Mesodermal cell (in vitro differentiated cells): Measurements from ENCODE around the gene SYNGAP1.
"Not testable (repeated sequence)": the region's sequence is repeated elsewhere in the genome, so short reads cannot be mapped to it uniquely, and the experiment has no call there.

Experiments used
- H3K27ac ChIP-seq: 2 replicates; pipeline ENCODE4 v1.7.0; 2013; ENCODE audit warnings: mild to moderate bottlenecking, low read depth, low read length, moderate library complexity; ENCODE audit not compliant: severe bottlenecking
- H3K36me3 ChIP-seq: 2 replicates; pipeline ENCODE4 v1.7.1; 2013; ENCODE audit warnings: mild to moderate bottlenecking, low read length, moderate library complexity; ENCODE audit not compliant: control insufficient read depth, insufficient read depth
- H3K4me1 ChIP-seq: one replicate; pipeline ENCODE4 v1.7.1; 2013; ENCODE audit warnings: mild to moderate bottlenecking, low read length; ENCODE audit not compliant: insufficient read depth, control insufficient read depth, poor library complexity, severe bottlenecking
- H3K4me3 ChIP-seq: 2 replicates; pipeline ENCODE4 v1.7.0; 2013; ENCODE audit warnings: low read length, control low read depth, mild to moderate bottlenecking; ENCODE audit not compliant: insufficient read depth, poor library complexity, severe bottlenecking; ENCODE audit errors: extremely low read depth
- H3K9me3 ChIP-seq: 2 replicates; pipeline ENCODE4 v1.7.1; 2013; ENCODE audit warnings: mild to moderate bottlenecking, low read length, moderate library complexity; ENCODE audit not compliant: control insufficient read depth
- WGBS, 2 experiments: methylation state at CpG; one replicate each; pipeline ENCODE4 v1.1.5; 2013; ENCODE audit warnings: missing lambda C conversion rate in 2 of 2; ENCODE audit not compliant: insufficient coverage in 2 of 2; 5-methylcytosine and 5-hydroxymethylcytosine counted together

The SYNGAP1 gene

GRCh38 chr6:33384581-33385020 is 35.3 kb upstream of the SYNGAP1 start:
- no peaks in the 10 kb centered on the region for H3K36me3 ChIP-seq
- WGBS, 2 experiments = 28 to 38% methylated on average over 2 to 3 of the region's 4 CpGs
- H3K4me3 ChIP-seq = no peak overlapping the region
- no peaks in the 10 kb centered on the region for H3K4me1 ChIP-seq
- no peak overlapping the region for H3K27ac ChIP-seq
- no peaks in the 10 kb centered on the region for H3K9me3 ChIP-seq

DNA sequence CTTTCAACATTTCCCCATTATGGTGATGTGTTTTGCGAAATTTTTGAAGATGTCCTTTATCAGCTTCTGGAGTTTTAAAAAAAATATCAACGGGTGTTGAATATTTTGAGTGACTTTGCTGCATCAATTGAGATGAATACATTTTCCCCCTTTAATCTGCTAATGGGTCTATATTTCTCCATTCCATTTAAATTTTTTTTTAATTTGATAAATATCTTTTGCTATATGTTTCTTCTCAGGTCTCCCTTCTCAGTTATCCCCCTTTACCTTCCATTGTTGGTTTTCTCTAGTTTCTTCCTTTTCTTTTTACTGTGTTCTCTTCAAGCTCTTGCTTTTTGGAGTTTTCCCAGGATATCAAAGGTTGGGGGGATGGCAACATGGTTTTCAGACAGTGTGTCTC is 29.7 kb upstream of the SYNGAP1 start:
- Histone ChIP-seq H3K4me3 (no peak overlapping the region), H3K4me1 (peaks cover 15% of the 10 kb centered on the region), H3K27ac (no peak overlapping the region), H3K36me3 (peaks cover 8% of the 10 kb centered on the region), H3K9me3 (no peaks in the 10 kb centered on the region)
- 100% methylated on average over 2 of the region's 2 CpGs; no CpG with 5 or more reads in 1 of the 2 experiments for WGBS, 2 experiments

- H3K4me1 ChIP-seq = peaks cover 15% of the 10 kb centered on the region
- no peaks in the 10 kb centered on the region for H3K9me3 ChIP-seq
- peaks cover 9% of the 10 kb centered on the region for H3K36me3 ChIP-seq
- 81 to 92% methylated on average over 4 to 8 of the region's 9 CpGs for WGBS, 2 experiments
- H3K27ac ChIP-seq = peak overlapping the region; percentile 85
- H3K4me3 ChIP-seq = peak overlapping the region; percentile 98
Observed at GRCh38 chr6:33390767-33391277, 29.0 kb upstream of the SYNGAP1 start.

GRCh38 chr6:33391278-33391921 is 28.5 kb upstream of the SYNGAP1 start, which contains the start of gene KIFC1:
Gene KIFC1, plus strand, starts transcription at chr6:33391823. Its CDS starts 163 bp downstream, at chr6:33391986.
- Histone ChIP-seq H3K4me1 (peaks cover 15% of the 10 kb centered on the region), H3K36me3 (peaks cover 15% of the 10 kb centered on the region), H3K4me3 (peak within 1 kb of the TSS; percentile 98), H3K27ac (peak within 1 kb of the TSS; percentile 85), H3K9me3 (no peaks in the 10 kb centered on the region)
- WGBS, 2 experiments = 0% methylated on average over 39 to 49 of the region's 67 CpGs

GRCh38 chr6:33391922-33392594 is 27.8 kb upstream of the SYNGAP1 start:
- 0% methylated on average over 8 to 26 of the region's 31 CpGs for WGBS, 2 experiments
- Histone ChIP-seq H3K9me3 (no peaks in the 10 kb centered on the region), H3K4me3 (peak overlapping the region; percentile 98), H3K4me1 (peaks cover 15% of the 10 kb centered on the region), H3K36me3 (peaks cover 17% of the 10 kb centered on the region), H3K27ac (peak overlapping the region; percentile 85)

GRCh38 chr6:33392595-33392948 is 27.3 kb upstream of the SYNGAP1 start:
- H3K9me3 ChIP-seq = no peaks in the 10 kb centered on the region
- peak overlapping the region; percentile 85 for H3K27ac ChIP-seq
- peak overlapping the region; percentile 98 for H3K4me3 ChIP-seq
- peaks cover 15% of the 10 kb centered on the region for H3K4me1 ChIP-seq
- peaks cover 19% of the 10 kb centered on the region for H3K36me3 ChIP-seq
- WGBS, 2 experiments = 46 to 67% methylated on average over 1 to 4 of the region's 5 CpGs

- Histone ChIP-seq H3K36me3 (peaks cover 23% of the 10 kb centered on the region), H3K27ac (peak overlapping the region; percentile 85), H3K4me3 (peak overlapping the region; percentile 98), H3K9me3 (no peaks in the 10 kb centered on the region), H3K4me1 (peaks cover 15% of the 10 kb centered on the region)
- 65 to 92% methylated on average over 2 to 3 of the region's 3 CpGs for WGBS, 2 experiments
Observed at GRCh38 chr6:33392979-33393378, 26.9 kb upstream of the SYNGAP1 start.

- H3K9me3 ChIP-seq = no peaks in the 10 kb centered on the region
- peaks cover 13% of the 10 kb centered on the region for H3K4me1 ChIP-seq
- H3K4me3 ChIP-seq = no peak overlapping the region
- no peak overlapping the region for H3K27ac ChIP-seq
- H3K36me3 ChIP-seq = peaks cover 69% of the 10 kb centered on the region
- WGBS, 2 experiments = 100% methylated on average over 1 of the region's 1 CpG
Observed at GRCh38 chr6:33397541-33397940, 22.3 kb upstream of the SYNGAP1 start.

- H3K36me3 ChIP-seq = peaks cover 79% of the 10 kb centered on the region
- H3K4me3 ChIP-seq, H3K27ac ChIP-seq, H3K9me3 ChIP-seq: not testable (repeated sequence)
- WGBS, 2 experiments = 100% methylated on average over 2 of the region's 3 CpGs; no CpG with 5 or more reads in 1 of the 2 experiments
- H3K4me1 ChIP-seq = peaks cover 12% of the 10 kb centered on the region
Observed at GRCh38 chr6:33398601-33399000, 21.3 kb upstream of the SYNGAP1 start.

- H3K36me3 ChIP-seq = peaks cover 87% of the 10 kb centered on the region
- H3K27ac ChIP-seq, H3K4me1 ChIP-seq, H3K9me3 ChIP-seq, H3K4me3 ChIP-seq: not testable (repeated sequence)
- WGBS, 2 experiments = no CpG with 5 or more reads among the region's 6 CpGs
Observed at GRCh38 chr6:33399881-33400280, 20.0 kb upstream of the SYNGAP1 start.

GRCh38 chr6:33404884-33405283 is 15.0 kb upstream of the SYNGAP1 start:
- 93 to 95% methylated on average over 12 to 17 of the region's 17 CpGs for WGBS, 2 experiments
- peaks cover 89% of the 10 kb centered on the region for H3K36me3 ChIP-seq
- no peak overlapping the region for H3K4me3 ChIP-seq
- H3K27ac ChIP-seq = no peak overlapping the region
- peaks cover 9% of the 10 kb centered on the region for H3K4me1 ChIP-seq
- no peaks in the 10 kb centered on the region for H3K9me3 ChIP-seq
